Pancreas (tissue), 10 donors: Measurements from ENCODE around the gene CCDC159. TPM values are rescaled to one million over a fixed set of nuclear protein-coding genes. Genes with fewer than 3 reads are reported as not detected.

Experiments used
- ATAC-seq, 4 donors: fragments of 200-7000 bp; cut with Tn5 transposase; one replicate each; pipeline versions ENCODE4 v1.8.0 to v1.9.1; 2020; ENCODE audit warnings: mild to moderate bottlenecking in 4 of 4, moderate library complexity in 4 of 4
- DNase-seq, 6 donors: peaks; one replicate each; pipeline ENCODE4 v3.0.0-alpha.2; 2020
- FAIRE-seq: peaks from 2 replicates; lab custom pipeline; 2012; peaks lifted over from hg19 to GRCh38; lab: Jason Lieb, UNC
- H3K27ac ChIP-seq, 4 donors: fragments of 200-600 bp; sonication (generic); 1 replicate in 3 of 4; 2 replicates in 1 of 4; pipeline versions ENCODE4 v1.5.0 to v1.8.0; 2020
- H3K27me3 ChIP-seq, 4 donors: fragments of 200-600 bp; one replicate each; pipeline ENCODE4 v1.8.0; 2021
- H3K36me3 ChIP-seq, 3 donors: fragments of 200-600 bp; sonication (generic) in 1 of 3; one replicate each; pipeline versions ENCODE4 v1.5.0 to v1.8.0; 2020 to 2021
- H3K4me1 ChIP-seq, 3 donors: fragments of 200-600 bp; one replicate each; pipeline ENCODE4 v1.8.0; 2021
- H3K4me3 ChIP-seq, 4 donors: fragments of 200-600 bp; sonication (generic) in 2 of 4; one replicate each; pipeline versions ENCODE4 v1.5.0 to v1.8.0; 2020 to 2021
- H3K9me3 ChIP-seq, 4 donors: fragments of 200-600 bp; one replicate each; pipeline ENCODE4 v1.8.0; 2021
- WGBS, 2 donors: extraction: QIAGEN DNeasy Blood & Tissue Kit; methylation state at CpG; one replicate each; pipeline ENCODE4 v1.1.7; 2013; 5-methylcytosine and 5-hydroxymethylcytosine counted together
- intact Hi-C, 3 donors: fragments of 100-400 bp; cut with DNase I; formaldehyde crosslinking; loops; one replicate each; pipeline versions ENCODE4 v1.11.1 to v1.14.2; 2022
- polyA plus RNA-seq, 2 donors: library from polyadenylated mRNA; stranded (reverse); fragments of 200-250 nt; gene quantifications; one replicate each; pipeline ENCODE4 v1.2.3, GENCODE V29; 2013
- total RNA-seq, 6 donors: library from RNA; stranded (reverse); fragmentation: NEBNext Ultra II Directional in 4 of 6; extraction: Animal tissue kit (Norgen Biotek cat#: 25700) in 4 of 6; gene quantifications; one replicate each; pipeline versions ENCODE4 v1.2.1 to v1.2.4, GENCODE V29; 2021 to 2023
- TF ChIP-seq, protein P1 (sequence below), 4 donors: fragments of 200-600 bp; sonication (generic) in 3 of 4; IDR thresholded peaks; one replicate each; pipeline versions ENCODE4 v1.5.0 to v1.8.0; 2021; ENCODE audit warnings: antibody characterized with exemption in 4 of 4
- donor health status: healthy with polysubstance abuse.
- donor health status: DM: no; HTN: no; CAD: no; lungs with moderate emphysema.
- donor health status: DM: no; HTN: no; CAD: no.
- donor health status: control.
- donor health status: control.
- donor health status: Bipolar disorder and iron deficiency.
- donor health status: DM: yes; HTN: yes; CAD: no.
- donor health status: DM: no; HTN: no; CAD: no.
- donor health status: DM: no; HTN: no; CAD: no.
- donor health status: DM: yes; HTN: yes; CAD: no.

Gene CCDC159
- total and polyA plus RNA-seq, 8 donors, result 11.6 to 106 (median 15.6) TPM

DNA sequence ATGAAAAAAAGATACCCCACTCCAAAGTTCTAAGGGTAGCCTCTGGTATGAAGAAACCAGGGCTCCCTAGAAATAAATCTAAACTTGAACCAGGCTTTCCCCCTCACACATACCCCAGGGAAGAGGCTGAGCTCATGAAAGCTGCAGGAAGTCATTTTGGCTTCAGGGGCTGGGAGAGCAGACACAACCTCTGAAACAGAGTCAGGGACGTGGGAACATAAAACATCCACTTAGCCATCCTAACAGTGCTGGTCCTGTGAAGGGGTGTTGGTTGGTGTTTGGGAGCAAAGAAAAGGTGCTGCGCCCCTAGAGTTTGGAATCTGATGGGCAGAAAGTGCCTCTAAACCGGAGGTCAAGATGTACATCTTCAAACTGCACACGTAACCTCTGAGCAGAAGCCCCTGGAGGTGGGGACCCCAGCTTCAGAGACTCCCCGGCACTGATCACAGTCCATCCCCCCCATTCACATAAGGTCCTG lies 22.7 kb upstream of the CCDC159 start:
- FAIRE-seq, result no peak
- TF ChIP-seq, protein P1, sequence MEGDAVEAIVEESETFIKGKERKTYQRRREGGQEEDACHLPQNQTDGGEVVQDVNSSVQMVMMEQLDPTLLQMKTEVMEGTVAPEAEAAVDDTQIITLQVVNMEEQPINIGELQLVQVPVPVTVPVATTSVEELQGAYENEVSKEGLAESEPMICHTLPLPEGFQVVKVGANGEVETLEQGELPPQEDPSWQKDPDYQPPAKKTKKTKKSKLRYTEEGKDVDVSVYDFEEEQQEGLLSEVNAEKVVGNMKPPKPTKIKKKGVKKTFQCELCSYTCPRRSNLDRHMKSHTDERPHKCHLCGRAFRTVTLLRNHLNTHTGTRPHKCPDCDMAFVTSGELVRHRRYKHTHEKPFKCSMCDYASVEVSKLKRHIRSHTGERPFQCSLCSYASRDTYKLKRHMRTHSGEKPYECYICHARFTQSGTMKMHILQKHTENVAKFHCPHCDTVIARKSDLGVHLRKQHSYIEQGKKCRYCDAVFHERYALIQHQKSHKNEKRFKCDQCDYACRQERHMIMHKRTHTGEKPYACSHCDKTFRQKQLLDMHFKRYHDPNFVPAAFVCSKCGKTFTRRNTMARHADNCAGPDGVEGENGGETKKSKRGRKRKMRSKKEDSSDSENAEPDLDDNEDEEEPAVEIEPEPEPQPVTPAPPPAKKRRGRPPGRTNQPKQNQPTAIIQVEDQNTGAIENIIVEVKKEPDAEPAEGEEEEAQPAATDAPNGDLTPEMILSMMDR (IDR thresholded peaks at IDR 0.05), result no peak
- intact Hi-C loops, result no loop called here
- Histone ChIP-seq H3K27me3 (no peaks in the 10 kb centered on the region), H3K9me3 (no peaks in the 10 kb centered on the region), H3K4me3 (no peak overlapping the region), H3K36me3 (peaks cover 0 to 33% (median 7%) of the 10 kb centered on the region in 3 donors), H3K4me1 (peaks cover 3 to 16% (median 7%) of the 10 kb centered on the region in 3 donors), H3K27ac (peak overlapping the region in 3 of 4 donors; percentile 20 to 68 (median 58))
- 72 to 78% methylated on average over 5 of the region's 5 CpGs for WGBS, 2 donors
- ATAC-seq, result peak in 1 of 4 donors; percentile 4
- no peak for DNase-seq

DNA sequence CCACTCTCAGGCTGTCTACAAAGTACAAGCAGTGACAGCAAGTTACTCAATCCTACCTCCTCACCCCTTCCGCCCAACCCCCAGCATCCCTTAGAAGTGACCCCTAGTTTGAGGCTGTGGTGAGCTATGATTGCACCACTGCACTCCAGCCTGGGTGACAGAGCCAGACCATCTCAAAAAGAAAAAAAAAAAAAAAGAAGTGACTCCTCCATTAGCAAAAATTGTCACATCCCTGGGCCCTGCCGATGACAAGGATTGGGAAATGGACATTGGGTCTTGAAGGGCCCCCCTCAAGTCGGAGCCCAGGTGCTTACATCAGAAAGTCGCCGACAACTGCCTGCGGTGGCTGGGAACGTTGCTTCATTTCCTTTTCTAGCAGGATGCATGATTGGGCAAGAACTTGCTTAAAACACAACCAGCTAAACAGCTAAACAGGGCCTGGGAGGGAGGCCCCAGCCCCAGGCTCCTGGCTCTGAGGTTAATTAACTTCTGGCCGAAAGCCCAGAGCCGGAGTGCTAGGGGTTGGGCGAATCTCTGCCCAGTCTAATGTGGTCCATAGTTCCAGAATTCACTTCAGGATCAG lies 22.1 kb upstream of the CCDC159 start:
- peak overlapping the region in 3 of 4 donors; percentile 20 to 68 (median 58) for H3K27ac ChIP-seq
- intact Hi-C loops, result no loop called here
- DNase-seq (peak in 5 of 6 donors; percentile 54 to 67 (median 63)), FAIRE-seq (no peak), ATAC-seq (peak; percentile 51 to 85 (median 76))
- H3K4me1 ChIP-seq, result peaks cover 3 to 16% (median 7%) of the 10 kb centered on the region in 3 donors
- H3K4me3 ChIP-seq, result no peak overlapping the region
- no peaks in the 10 kb centered on the region for H3K9me3 ChIP-seq
- TF ChIP-seq, protein P1 (IDR thresholded peaks at IDR 0.05), result no peak
- 34 to 49% methylated on average over 10 of the region's 10 CpGs for WGBS, 2 donors
- H3K36me3 ChIP-seq, result peaks cover 0 to 38% (median 7%) of the 10 kb centered on the region in 3 donors
- no peaks in the 10 kb centered on the region for H3K27me3 ChIP-seq

DNA sequence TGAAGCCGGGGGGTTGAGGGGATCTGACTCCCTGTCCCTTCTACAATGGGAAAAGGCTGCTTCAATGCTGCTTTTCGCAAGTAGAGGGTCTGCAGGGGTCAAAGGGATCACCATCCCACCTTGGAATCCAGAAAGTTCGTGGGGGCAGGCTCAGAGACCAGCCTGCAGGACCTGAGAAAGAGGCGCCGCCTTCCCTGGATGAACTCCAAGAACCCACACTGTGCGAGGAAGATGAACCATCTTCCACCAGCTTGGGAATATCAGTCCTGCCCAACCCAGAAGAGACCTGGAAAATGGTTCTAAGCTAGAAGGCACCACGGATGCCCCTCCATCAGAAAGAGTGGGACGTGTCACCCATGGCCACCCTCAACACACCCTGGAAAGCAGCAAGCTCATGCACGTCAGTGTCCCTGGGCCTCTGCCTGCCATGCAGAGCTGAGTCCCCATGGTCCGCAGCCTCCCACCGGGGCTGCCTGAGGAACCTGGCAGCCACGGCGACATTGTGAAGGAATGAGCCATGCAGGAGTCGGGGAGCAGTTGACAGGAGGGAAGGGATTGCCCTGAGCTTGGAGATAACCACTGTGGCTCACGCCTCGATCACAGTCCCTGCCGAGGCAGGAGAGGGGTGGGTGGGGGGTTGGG lies 21.4 kb upstream of the CCDC159 start:
- ATAC-seq (no peak), DNase-seq (peak in 1 of 6 donors; percentile 45), FAIRE-seq (no peak)
- Histone ChIP-seq H3K4me3 (no peak overlapping the region), H3K4me1 (peaks cover 3 to 16% (median 7%) of the 10 kb centered on the region in 3 donors), H3K27ac (peak overlapping the region in 1 of 4 donors; percentile 68), H3K36me3 (peaks cover 0 to 40% (median 7%) of the 10 kb centered on the region in 3 donors), H3K27me3 (no peaks in the 10 kb centered on the region), H3K9me3 (no peaks in the 10 kb centered on the region)
- 77 to 81% methylated on average over 17 of the region's 17 CpGs for WGBS, 2 donors
- TF ChIP-seq, protein P1 (IDR thresholded peaks at IDR 0.05), result no peak
- intact Hi-C loops, result no loop called here

DNA sequence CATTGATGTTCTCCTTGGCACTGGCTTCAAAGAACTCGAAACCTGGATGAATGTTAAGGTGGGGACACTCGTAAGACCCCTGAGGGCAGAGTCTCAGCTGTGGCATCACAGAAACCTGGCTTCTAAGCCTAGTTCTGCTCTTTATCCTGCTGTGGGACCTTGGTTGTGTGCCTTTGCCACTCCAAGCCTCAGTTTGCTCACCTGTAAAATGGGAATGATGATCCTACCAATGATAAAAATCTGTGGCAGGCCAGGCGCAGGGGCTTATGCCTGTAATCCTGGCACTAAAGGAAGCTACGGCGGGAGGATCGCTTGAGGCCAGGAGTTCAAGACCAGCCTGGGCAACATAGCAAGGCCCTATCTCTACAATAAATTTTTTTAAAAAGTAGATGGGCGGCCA lies 20.8 kb upstream of the CCDC159 start:
- ATAC-seq, result no peak

More for the DNA sequence above, 20.8 kb upstream of the CCDC159 start:
- TF ChIP-seq, protein P1 (IDR thresholded peaks at IDR 0.05), result no peak
- Histone ChIP-seq H3K4me1 (peaks cover 3 to 16% (median 7%) of the 10 kb centered on the region in 3 donors), H3K27me3 (no peaks in the 10 kb centered on the region), H3K4me3 (no peak overlapping the region), H3K36me3 (peaks cover 0 to 40% (median 7%) of the 10 kb centered on the region in 3 donors), H3K27ac (no peak overlapping the region), H3K9me3 (no peaks in the 10 kb centered on the region)
- FAIRE-seq (no peak), DNase-seq (peak in 1 of 6 donors; percentile 10)
- WGBS, 2 donors, result 90 to 99% methylated on average over 7 of the region's 7 CpGs
- intact Hi-C loops, result no loop called here
